ENCODE results near the gene TAS2R7.

The TAS2R7 gene, protein sequence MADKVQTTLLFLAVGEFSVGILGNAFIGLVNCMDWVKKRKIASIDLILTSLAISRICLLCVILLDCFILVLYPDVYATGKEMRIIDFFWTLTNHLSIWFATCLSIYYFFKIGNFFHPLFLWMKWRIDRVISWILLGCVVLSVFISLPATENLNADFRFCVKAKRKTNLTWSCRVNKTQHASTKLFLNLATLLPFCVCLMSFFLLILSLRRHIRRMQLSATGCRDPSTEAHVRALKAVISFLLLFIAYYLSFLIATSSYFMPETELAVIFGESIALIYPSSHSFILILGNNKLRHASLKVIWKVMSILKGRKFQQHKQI

DNA sequence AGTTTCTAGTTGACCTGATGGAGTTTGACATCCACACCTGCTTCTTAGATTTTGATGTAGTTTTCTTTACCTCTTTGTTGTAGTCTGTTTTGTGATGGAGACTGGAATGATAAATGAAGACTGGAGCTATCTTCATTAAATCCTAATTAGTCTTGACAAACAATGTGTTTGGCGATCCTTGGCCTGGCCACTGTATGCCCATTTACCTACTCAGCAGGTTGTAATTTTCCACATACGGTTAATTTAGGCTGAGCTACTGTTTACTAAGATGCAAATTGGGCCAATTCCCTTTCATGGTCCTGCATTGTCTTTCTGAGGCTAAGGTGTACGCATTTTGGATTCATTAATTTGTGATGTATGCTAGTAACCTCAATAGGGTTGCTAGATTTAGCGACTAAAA, at the start of gene TAS2R7:
Gene TAS2R7, minus strand, starts transcription at position 41 of the 400 bp plus-strand sequence. CDS start 57 bp downstream, outside the sequence.
- no peak for DNase-seq (ENCODE audit: extremely low spot score)
- CTCF ChIA-PET, result no interaction called here
- POLR2A ChIA-PET, result no interaction called here
- no peak for TF ChIP-seq CTCF (IDR thresholded peaks at IDR 0.05; ENCODE audit: control extremely low read depth, extremely low read depth, low read depth, missing control alignments)

DNA sequence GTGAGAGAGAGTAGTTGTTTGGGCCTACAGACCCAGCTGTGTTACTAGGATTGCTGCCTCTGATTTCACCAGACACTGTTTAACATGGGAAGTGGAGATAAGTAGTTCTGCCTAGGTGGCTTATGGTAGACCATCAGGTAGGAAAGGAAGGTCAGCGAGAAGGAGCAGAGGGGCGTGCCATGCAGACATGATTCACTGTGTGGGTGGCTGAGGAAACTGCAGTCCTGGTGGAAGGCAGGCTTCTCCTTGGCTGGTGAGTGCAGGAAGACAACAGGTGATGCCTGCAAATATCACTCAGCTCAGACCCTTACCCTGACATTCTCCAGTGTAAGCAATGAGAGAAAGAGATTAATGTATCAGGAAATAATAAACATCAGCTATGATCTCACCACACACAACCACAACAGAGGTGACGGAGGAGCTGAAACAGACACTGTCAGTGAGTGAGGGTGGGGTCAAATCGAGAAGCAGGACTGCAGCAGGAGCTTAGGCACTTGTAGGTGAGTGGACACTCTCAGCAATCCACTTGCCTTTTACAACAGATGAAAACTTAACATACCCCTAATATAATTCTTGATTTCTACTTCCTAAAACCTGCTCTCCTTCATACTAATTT, 48.9 kb upstream of the TAS2R7 start:
- DNase-seq (ENCODE audit: extremely low spot score), result no peak
- CTCF ChIA-PET, result no interaction called here
- TF ChIP-seq CTCF (IDR thresholded peaks at IDR 0.05; ENCODE audit: control extremely low read depth, extremely low read depth, low read depth, missing control alignments), result no peak
- POLR2A ChIA-PET, result no interaction called here

DNA sequence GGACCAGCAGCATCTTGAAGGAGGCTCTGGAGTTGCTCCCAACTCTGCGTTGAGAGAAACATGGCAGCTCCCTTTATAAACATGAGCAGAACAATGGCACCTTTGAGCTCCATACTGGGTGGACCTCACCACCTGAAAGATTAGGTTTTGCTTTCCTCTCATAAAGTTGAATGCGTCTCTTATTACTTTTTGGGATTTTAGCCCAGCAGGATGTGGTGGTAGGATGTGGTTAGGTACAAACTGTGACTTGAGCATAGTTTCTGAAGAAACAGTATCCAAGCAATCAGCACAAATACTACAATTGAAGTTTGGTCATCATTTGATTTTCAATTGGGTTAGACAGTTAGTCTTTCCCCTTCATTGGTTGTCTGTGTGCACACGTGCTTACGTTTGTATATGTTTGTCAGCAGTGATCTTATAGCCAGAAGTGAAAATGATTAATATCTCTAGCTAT, 47.0 kb upstream of the TAS2R7 start, which contains the start of gene PRR4:
Gene PRR4, minus strand, starts transcription at position 51 of the 454 bp plus-strand sequence. Its CDS starts 38 bp downstream, at position 13.
- no peak for DNase-seq (ENCODE audit: extremely low spot score)
- ChIA-PET POLR2A (no interaction called here), CTCF (interaction anchor here (1.3 to 2.2 kb wide), 2 partner anchors 9 to 20 kb away, joined by 3 to 6 read pairs; no protein-coding TSS in a partner anchor)
- TF ChIP-seq CTCF (IDR thresholded peaks at IDR 0.05; ENCODE audit: control extremely low read depth, extremely low read depth, low read depth, missing control alignments), result no peak

DNA sequence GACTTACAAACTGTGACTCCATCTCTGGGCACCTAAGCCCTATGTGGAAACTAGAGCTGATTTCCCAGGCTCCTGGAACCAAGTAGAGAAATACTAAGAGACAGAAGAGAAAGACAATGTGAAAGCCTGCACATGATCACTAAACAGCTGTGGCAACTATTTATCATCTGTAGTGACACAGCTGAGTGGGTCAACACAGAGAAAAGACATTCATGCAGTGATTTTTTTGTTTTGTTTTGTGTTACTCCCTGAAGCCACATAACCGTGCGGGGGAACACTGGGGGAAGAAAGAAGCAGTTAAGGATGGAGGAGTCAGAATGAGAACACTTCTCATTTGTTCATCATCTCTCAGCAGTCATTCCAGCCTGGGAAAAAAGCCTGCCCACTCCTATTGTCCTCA, 45.3 kb upstream of the TAS2R7 start:
- ChIA-PET POLR2A (no interaction called here), CTCF (interaction anchor here (2.2 kb wide), 1 partner anchor 8 kb away, joined by 6 read pairs; no protein-coding TSS in a partner anchor)
- no peak for TF ChIP-seq CTCF (IDR thresholded peaks at IDR 0.05; ENCODE audit: control extremely low read depth, extremely low read depth, low read depth, missing control alignments)
- DNase-seq (ENCODE audit: extremely low spot score), result no peak

GRCh38 chr12:10842862-10843261, 40.4 kb upstream of the TAS2R7 start:
- DNase-seq (ENCODE audit: extremely low spot score), result no peak
- ChIA-PET CTCF (no interaction called here), POLR2A (no interaction called here)
- no peak for TF ChIP-seq CTCF (IDR thresholded peaks at IDR 0.05; ENCODE audit: control extremely low read depth, extremely low read depth, low read depth, missing control alignments)

DNA sequence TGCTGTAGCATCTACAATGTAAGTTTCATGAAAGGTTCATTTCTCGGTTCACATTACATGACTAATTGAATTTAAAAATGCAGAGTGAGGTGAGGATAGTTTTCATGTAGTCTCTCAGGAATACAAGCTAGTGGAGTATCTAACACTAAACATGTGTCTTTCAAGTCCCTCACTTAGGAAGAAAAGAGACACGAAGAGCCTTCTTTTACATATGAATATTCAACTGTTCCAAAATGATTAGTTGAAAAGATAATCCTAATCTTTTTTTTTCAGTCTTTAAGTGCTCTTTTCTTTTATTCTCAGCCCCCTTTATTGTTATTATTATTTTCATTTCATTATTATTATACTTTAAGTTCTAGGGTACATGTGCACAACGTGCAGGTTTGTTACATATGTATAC, 36.0 kb upstream of the TAS2R7 start:
- no peak for TF ChIP-seq CTCF (IDR thresholded peaks at IDR 0.05; ENCODE audit: control extremely low read depth, extremely low read depth, low read depth, missing control alignments)
- ChIA-PET POLR2A (no interaction called here), CTCF (no interaction called here)
- DNase-seq (ENCODE audit: extremely low spot score), result no peak
